HG03196 (cell line): ENCODE measurements around the gene FBXO47.
A peak's percentile ranks its signal among the peaks of the same experiment; 100 is the strongest.

Experiments used
- ATAC-seq: cut with Tn5 transposase; IDR thresholded peaks from one replicate; pipeline ENCODE4 v1.9.1; 2021; ENCODE audit not compliant: unreplicated experiment

FBXO47 gene

DNA sequence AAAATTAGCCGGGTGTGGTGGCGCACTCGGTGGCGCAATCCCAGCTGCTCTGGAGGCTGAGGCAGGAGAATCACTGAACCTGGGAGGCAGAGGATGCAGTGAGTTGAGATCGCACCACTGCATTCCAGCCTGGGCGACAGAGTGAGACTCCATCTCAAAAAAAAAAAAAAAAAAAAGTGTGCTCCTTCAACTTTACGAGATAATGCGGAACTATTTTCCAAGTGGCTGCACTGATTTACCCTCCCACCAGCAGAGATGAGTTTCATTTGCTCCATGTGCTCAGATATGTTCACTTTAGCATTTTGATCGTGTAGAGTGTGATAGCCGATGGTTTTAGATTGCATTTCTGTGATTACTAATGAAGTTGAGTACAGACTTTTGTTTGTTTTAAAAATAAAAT lies 61.8 kb downstream of the FBXO47 start:
- ATAC-seq, result no peak

DNA sequence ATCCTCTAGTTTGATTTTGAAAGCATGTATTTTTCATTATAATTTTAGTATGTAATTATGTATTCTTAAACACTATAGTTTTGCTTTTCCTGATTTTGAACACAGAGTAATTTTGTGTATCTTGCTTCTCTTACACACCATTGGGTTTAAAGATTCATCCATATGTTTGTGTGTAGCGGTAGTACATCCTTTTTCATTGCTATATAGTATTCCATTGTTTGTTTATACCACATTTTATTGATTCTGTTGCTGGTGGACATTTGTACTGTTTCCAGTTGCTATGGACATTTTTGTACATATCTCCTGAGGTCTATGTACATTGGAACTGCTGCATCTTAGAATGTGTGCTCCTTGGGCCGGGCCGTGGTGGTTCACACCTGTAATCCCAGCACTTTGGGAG lies 62.3 kb downstream of the FBXO47 start:
- ATAC-seq, result no peak

DNA sequence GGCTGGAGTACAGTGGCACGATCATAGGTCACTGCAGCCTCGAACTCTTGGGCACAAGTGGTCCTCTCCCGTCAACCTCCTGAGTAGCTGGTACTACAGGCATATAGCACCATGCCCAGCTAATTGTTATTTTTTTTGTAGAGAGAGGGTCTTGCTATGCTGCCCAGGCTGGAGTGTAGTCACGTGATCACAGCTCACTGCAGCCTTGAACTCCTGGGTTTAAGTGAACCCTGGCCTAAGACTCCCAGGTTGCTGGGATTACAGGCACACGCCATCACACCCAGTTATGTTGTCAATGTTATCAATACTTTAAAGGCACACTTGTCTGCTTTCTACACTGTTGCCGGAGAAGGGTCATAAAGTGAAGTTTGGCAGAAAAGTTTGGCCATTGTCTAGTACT lies 63.8 kb downstream of the FBXO47 start:
- ATAC-seq, result no peak

DNA sequence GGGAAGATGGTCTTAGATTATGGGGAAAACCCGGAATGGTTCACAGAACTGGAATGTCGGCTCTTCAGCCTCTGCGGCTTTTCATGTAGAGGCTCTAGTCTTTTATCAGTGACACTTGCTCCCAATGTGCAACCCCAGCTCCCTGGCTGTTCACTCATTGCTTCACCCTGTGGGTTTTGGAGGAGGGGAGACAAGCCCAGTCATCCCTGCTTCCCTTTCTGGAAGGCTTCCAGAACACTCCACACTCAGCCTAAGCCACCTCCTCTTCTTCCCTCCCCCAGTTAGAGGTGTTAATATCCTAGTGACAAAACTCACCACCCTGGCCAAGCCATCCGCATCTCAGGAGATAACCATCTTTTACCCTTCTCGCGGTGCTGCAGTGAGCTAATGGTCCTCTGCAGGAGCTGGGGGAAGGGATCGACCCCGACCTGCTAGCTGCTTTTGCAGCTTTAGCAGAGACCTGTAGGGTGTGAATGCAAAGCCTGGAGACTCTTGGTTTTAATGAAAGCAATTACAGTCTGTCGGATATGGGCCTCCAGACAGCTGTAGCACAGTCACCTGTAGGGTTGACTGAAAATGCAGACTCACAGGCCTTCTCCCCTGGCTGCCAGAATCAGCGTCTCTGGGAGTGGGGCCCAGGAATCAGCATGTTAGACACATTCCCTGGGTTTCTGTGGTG lies 66.1 kb downstream of the FBXO47 start:
- no peak for ATAC-seq

DNA sequence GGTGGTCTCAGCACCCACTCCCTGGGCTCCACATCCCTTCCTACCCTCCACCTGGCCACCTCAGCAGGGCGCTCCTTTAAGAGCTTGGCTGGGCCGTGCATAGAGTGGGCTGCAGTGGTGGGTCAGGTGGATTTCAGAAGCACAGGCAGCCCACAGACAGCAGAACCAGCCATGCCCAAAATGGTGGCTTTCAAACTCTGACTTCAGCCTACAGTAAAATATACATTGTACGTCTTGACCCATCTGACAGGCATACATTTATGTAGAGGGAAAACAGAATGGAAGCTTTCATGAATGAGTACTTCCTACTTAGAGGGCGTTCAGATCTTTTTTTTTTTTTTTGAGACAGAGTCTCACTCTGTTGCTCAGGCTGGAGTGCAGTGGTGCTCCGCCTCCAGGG lies 67.8 kb downstream of the FBXO47 start:
- ATAC-seq, result no peak

DNA sequence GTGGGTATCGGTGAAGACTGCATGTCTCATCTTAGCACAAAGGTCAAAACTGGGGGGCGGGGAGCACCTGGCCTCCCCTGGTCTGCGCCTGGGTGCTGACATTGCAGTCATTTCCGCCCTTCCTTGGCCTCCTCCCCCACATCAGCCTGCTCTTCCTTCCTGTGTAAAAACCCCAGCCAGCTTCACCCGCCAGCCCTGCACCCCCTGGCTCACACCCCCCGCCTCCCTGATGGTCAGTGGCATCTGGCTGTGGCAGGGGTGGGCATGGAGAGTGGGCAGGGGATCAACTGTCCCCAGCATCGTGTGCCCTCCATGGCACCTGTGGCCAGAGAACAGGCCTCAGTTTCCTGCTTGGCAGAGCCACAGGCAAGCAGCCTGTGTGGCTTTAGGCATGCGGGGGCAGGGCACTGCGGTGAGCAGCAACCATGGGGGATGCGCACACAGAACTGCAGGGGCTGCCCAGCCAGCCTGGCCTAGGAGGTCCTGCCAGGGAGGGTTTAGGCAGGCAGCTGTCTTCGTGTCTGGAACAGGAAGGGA lies 68.3 kb downstream of the FBXO47 start:
- peak; percentile 66 for ATAC-seq

DNA sequence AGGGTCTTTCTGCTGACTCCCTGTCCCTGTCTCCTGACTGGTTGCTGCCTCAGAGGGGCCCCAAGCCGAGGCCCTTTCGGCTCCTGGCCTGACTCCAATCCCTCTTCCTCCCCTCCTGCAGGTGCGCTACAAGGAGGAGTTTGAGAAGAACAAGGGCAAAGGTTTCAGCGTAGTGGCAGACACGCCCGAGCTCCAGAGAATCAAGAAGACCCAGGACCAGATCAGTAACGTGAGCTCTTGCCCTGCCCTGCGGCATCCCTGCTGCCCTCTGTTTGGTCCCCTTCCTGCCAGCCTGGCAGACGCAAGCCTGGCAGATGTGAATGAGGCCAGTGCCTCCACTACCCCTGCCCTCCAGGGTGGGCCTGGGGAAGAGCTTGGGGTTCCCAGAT lies 68.9 kb downstream of the FBXO47 start:
- peak; percentile 28 for ATAC-seq

DNA sequence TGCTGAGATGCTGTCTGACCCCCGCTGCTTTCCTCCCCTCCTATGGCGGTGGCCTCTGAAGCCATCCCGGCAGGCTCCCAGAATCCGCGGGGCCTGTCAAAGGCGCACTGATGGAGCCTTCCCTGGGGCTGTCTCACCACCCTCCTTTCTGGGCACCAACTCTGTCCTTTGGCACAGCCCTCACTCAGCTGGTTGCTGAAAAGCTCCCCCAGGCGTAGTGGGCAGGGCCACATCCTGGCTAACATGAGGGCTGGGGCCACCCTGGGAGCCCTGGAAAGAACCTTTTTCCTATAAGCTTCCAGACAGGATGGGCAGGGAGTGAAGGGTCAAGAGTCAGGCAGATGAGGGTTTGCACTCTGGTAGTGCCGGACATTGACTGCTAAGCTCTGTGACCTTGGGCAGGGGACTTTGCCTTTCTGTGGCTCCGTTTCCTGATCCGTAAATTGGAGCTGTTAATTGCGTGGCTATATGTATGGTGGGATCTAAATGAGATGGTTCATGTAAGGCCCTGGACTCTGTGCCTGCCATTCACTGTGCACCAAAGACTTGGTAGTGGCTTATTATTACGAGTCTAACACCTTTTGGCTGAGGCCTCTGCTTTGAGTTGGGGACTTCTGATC lies 69.4 kb downstream of the FBXO47 start:
- ATAC-seq, result no peak

DNA sequence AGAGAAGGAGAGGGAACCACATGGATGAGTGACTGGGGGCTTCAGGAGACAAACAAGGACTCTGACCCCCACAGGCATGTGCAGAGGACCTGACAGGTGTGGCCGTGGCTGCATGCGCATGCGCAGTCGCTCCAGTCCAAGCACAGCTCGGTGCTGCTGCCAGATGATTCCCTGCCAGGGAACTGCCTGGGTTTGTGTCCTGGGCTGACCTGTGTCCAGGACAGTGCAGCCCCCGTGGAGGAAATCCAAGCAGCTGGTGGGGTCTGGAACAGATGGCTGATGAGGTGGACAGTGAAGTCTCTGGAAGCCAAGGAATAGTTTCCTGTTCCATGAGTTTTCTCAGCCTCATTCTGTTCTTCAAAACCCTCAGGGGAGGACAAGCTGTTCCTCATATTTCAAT lies 70.0 kb downstream of the FBXO47 start:
- ATAC-seq, result no peak

DNA sequence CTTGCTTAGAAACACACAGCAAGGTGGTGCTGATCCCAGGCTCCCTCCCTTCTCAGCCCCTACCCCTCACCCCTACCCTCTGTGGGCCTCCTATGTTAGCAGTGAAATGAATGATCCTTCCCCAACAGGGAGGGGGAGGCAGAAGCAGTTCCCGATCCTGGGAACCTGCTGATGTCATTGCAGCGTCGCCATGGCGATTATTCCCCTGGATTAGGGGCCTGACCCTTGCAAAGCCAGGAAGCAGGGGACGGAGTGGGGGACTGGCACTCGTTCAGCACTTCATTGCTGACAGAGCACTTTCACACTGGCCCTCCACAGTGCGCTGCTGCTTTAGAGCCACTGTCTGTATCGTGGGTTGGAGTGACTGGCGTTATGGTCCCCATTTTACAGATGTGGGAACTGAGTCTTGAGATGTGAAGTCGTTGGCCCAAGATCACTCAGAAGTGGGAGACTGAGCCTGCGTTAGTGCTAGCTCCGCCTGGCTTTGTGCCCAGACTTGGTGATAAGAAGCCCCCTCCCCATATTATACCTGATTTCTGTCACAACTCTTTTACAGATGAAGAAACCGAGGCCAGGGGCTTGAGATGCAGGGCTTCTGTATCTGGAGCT lies 70.8 kb downstream of the FBXO47 start:
- no peak for ATAC-seq

DNA sequence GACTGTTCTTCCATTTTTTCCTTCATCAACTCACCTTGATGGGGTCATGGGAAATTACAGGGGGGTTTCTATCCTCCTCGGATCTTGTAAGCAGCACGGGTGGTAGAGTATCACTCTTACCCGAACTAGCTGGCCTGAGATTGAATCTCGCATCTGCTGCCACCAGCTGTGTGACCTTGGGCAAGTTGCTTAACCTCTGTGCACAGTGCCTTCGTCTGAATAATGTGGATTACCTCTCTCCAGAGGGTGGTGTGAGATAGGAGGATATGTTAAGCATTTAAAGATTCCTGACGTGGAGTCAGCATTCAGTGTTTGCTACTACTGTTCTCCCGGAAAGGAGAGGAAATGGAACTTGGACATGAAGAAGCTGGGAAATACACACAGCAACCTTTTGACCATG lies 72.9 kb downstream of the FBXO47 start:
- ATAC-seq, result no peak

DNA sequence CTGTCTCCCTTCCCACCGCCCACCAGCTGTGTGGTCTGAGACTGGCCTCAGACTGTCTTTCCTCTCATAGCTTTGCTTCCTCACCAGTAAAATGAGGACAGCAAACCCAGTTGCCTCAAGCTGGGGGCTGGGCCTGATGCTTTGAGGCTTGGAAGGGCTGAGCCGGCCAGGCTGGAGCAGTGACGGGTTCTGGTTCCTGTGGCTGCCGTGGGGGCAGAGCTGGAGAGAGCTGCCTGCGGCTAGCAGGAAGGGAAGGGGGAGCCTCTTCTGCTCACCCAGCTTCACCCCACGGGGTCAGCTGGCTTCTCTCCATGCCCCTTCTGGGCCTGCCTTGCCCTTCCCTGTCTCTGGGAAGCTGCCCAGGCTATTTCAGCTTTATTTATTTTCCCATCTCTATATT lies 73.6 kb downstream of the FBXO47 start:
- ATAC-seq, result no peak

DNA sequence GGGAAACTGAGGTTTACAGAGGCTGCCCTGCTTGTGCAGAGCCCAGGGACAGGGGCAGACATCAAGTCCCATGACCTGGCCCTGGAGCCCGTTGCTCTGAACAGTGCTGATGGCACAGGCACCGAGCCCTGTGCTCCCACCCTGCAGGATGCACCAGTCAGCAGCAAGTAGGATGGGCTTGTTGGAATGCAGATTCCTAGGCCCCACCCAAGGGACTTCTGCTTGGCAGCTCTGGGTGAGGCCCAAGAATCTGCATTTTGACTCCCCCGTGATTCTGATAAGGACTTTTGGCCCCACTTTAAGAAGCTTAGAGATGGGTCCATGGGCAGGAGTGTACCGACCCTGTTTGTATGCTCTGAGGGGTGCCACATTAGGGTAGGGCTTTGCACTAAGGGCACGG lies 74.1 kb downstream of the FBXO47 start:
- ATAC-seq, result no peak

DNA sequence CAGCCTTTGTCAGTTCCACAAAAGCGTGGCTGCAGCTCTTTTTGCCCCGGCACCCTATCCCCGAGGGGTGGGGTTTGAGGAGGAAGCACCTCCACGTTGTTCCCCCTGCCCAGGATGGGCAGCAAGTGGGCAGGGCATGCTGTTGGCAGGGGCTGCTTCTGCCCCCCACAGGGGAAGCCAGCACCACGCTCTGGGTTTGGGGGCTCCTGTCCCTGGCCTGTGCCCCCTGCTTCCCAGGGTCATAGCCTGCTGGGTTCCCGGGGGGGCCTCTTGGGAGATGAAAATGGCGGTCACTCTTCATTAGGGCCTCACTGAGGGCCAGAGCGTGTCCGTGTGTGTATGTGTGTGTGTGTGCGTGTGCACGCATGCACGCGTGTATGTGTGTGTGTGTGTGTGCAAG lies 74.6 kb downstream of the FBXO47 start:
- no peak for ATAC-seq

DNA sequence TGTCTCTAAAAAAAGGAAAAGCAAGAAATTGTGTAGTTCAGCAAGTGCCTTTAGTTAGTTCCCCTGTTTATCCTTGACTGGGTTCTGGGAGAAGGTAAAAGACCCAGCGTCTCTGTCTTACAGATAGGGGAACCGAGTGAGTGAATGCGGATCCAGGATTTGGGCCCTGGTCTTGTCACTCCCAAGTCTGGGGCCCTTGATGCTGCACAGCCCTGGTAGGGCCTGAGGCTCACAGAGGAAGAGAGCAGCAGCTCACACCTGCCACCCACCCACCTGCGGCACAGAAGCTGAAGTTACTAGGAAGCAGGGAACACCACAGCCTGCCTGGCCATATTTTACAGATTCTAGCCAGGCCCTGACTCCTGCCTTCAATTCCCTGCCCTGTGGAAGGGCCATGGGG lies 75.1 kb downstream of the FBXO47 start:
- no peak for ATAC-seq

DNA sequence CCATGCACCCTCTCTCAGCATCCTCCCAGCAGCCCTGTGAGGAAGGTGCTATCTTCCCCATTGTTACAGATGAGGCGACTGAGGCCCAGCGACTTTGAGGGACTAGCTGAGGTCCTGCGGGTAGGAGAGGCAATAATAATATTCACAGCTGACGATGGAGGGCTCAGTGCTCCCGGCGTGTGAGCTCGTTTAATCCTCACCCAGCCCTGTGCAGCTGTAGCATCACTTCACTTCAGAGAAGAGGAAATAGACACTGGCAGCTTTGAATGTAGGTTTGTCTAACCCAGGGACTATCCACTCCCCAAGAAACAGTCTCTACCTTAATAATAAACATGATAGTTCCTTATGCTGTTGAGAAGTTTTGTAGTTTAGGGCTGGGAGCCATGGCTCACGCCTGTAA lies 75.8 kb downstream of the FBXO47 start:
- ATAC-seq, result no peak

DNA sequence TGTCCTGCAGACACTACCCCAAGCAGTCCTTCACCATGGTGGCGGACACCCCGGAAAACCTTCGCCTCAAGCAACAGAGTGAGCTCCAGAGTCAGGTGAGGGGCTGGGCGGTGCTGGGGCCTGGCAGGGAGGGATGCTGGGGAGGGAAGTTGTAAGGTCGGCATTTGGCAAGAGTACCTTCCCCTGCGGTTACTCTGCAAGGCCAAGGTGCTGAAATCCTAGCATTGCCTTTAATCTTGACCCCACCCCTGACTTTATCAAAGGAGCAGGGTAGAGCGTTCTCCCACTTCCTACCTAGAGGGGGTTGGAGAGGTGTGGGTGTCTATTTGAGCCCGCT lies 76.8 kb downstream of the FBXO47 start:
- no peak for ATAC-seq

DNA sequence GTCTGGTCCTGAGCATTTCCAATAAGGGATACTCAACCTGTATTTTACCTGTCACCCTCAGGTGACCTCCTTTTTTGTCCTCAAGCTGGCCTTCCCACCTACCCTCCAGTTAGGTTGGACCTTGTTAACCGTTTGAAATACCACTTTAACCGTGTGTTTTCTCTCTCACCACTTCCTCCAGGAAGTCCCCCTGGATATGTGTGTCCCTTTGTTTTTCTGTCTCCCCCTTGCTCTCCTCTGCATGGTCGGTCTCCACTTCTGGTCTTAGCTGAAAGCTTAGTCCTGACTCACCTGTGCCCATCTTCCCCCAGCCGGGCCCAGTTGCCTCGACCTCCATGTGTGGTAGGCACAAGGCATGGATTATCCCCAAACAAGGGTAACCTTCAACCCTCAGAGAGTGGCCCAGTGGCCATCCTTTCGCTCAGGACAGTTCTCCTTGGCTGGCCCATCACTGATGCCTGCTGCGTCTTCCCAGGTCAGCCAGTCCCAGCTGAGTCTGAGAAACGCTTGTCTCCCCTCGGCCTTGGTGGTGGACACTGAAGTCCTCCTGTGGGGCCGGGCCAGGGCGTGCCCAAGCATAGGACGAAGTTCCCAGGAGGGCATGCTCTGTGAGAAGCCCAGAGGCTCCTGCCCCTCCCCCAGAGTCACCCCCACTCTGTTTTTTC lies 77.3 kb downstream of the FBXO47 start:
- ATAC-seq, result no peak

DNA sequence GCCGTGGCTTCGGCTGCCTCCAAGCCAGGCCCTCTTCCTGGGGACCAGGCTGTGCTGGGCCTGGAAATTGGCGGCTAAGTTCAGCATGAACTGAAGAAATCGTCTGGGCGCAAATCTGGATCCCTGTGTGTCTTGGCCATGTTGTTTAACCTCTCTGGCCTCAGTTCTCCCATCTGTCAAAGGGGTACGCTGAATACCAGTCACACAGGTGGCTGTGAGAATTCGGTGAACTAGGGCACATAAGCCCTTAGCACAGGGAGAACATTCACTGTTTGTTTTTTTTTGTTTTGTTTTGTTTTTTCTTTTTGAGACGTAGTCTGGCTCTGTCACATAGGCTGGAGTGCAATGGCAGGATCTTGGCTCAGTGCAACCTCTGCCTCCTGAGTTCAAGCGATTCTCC lies 78.4 kb downstream of the FBXO47 start:
- no peak for ATAC-seq

DNA sequence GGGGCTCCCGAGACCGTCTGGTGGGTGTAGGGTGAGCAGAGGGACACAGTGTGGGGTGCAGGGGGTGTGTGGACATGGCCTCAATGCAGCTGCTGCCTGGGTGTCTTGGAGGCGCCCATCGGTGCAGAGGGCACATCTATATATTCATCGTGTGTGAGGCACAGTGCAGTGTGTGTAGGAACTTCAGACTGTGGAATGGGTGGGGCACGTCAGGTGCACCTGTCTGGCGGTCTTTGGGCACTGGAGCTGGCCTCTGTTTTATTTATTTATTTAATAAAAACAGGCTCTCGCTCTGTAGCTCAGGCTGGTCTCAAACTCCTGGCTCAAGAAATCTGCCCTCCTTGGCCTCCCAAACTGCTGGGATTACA lies 80.6 kb downstream of the FBXO47 start:
- no peak for ATAC-seq
